Epithelial cell of proximal tubule (primary cell): ENCODE results near the gene SLC7A4. TPM values are rescaled to one million over a fixed set of nuclear protein-coding genes. Genes with fewer than 3 reads are reported as not detected.

Experiments used
- DNase-seq: peaks from one replicate; pipeline ENCODE4 v3.0.0-alpha.2; 2011; ENCODE audit warnings: low read depth
- H3K4me3 ChIP-seq: 2 replicates; pipeline ENCODE4 v1.5.1; 2011; ENCODE audit warnings: low read depth, mild to moderate bottlenecking, low read length
- CTCF ChIP-seq: conservative IDR thresholded peaks from 2 replicates; pipeline ENCODE4 v1.5.1; 2012; ENCODE audit warnings: low read depth, mild to moderate bottlenecking, low read length
- total RNA-seq: library from RNA; depleted of rRNA; stranded (reverse); fragments of >200 nt; gene quantifications from 2 replicates; pipeline ENCODE4 v1.2.3, GENCODE V29; 2015

SLC7A4 gene
- 0.29 and 1.8 TPM in 2 replicates for total RNA-seq

GRCh38 chr22:21032037-21032867, at the start of gene SLC7A4:
SLC7A4 (minus strand) TSS chr22:21032561; CDS start chr22:21031812, 749 bp downstream.
- TF ChIP-seq CTCF = no peak
- H3K4me3 ChIP-seq = no peak within 1 kb of the TSS
- no peak for DNase-seq

- no peak overlapping the region for H3K4me3 ChIP-seq
- TF ChIP-seq CTCF = no peak
- DNase-seq = no peak
Observed at GRCh38 chr22:21080435-21081137, 48.2 kb upstream of the SLC7A4 start.

- DNase-seq = no peak
- no peak for TF ChIP-seq CTCF
- no peak overlapping the region for H3K4me3 ChIP-seq
Observed at GRCh38 chr22:21079493-21079892, 47.1 kb upstream of the SLC7A4 start.

GRCh38 chr22:21078916-21079315, 46.6 kb upstream of the SLC7A4 start:
- no peak for DNase-seq
- no peak overlapping the region for H3K4me3 ChIP-seq
- no peak for TF ChIP-seq CTCF

GRCh38 chr22:21077884-21078508, 45.6 kb upstream of the SLC7A4 start:
- no peak for DNase-seq
- no peak overlapping the region for H3K4me3 ChIP-seq
- no peak for TF ChIP-seq CTCF

GRCh38 chr22:21076912-21077625, 44.7 kb upstream of the SLC7A4 start:
- DNase-seq = no peak
- TF ChIP-seq CTCF = no peak

More at GRCh38 chr22:21076912-21077625, 44.7 kb upstream of the SLC7A4 start:
- no peak overlapping the region for H3K4me3 ChIP-seq
